ENCODE data around the gene CERS3.

CERS3 gene

GRCh38 chr15:100383302-100384107, 145.2 kb downstream of the CERS3 start:
- no peak for DNase-seq (ENCODE audit: low read depth, low spot score)

GRCh38 chr15:100373942-100374341, 154.8 kb downstream of the CERS3 start:
- no peak for DNase-seq (ENCODE audit: low read depth, low spot score)

GRCh38 chr15:100373120-100373896, 155.4 kb downstream of the CERS3 start:
- no peak for DNase-seq (ENCODE audit: low read depth, low spot score)

GRCh38 chr15:100372739-100373119, 156.0 kb downstream of the CERS3 start:
- DNase-seq (ENCODE audit: low read depth, low spot score): no peak

- DNase-seq (ENCODE audit: low read depth, low spot score): no peak
These were observed 173.4 kb downstream of the CERS3 start for GRCh38 chr15:100355342-100355741.

GRCh38 chr15:100353449-100353848, 175.3 kb downstream of the CERS3 start:
- DNase-seq (ENCODE audit: low read depth, low spot score): no peak

GRCh38 chr15:100350434-100351226, 178.1 kb downstream of the CERS3 start:
- DNase-seq (ENCODE audit: low read depth, low spot score): no peak
